ENCODE data around the gene ADGRG6.

GRCh38 chr6:142276256-142276655 is 25.6 kb upstream of the ADGRG6 start:
- TF ChIP-seq, protein P1, sequence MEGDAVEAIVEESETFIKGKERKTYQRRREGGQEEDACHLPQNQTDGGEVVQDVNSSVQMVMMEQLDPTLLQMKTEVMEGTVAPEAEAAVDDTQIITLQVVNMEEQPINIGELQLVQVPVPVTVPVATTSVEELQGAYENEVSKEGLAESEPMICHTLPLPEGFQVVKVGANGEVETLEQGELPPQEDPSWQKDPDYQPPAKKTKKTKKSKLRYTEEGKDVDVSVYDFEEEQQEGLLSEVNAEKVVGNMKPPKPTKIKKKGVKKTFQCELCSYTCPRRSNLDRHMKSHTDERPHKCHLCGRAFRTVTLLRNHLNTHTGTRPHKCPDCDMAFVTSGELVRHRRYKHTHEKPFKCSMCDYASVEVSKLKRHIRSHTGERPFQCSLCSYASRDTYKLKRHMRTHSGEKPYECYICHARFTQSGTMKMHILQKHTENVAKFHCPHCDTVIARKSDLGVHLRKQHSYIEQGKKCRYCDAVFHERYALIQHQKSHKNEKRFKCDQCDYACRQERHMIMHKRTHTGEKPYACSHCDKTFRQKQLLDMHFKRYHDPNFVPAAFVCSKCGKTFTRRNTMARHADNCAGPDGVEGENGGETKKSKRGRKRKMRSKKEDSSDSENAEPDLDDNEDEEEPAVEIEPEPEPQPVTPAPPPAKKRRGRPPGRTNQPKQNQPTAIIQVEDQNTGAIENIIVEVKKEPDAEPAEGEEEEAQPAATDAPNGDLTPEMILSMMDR (conservative IDR thresholded peaks at IDR 0.05), result no peak
- TF ChIP-seq EZH2 (IDR thresholded peaks at IDR 0.05; ENCODE audit: low read depth), result no peak
